Measurements from ENCODE around the gene ADAMTS16.
A peak's percentile ranks its signal among the peaks of the same experiment; 100 is the strongest.
"Not testable (repeated sequence)": the region's sequence is repeated elsewhere in the genome, so short reads cannot be mapped to it uniquely, and the experiment has no call there.

Gene ADAMTS16

DNA sequence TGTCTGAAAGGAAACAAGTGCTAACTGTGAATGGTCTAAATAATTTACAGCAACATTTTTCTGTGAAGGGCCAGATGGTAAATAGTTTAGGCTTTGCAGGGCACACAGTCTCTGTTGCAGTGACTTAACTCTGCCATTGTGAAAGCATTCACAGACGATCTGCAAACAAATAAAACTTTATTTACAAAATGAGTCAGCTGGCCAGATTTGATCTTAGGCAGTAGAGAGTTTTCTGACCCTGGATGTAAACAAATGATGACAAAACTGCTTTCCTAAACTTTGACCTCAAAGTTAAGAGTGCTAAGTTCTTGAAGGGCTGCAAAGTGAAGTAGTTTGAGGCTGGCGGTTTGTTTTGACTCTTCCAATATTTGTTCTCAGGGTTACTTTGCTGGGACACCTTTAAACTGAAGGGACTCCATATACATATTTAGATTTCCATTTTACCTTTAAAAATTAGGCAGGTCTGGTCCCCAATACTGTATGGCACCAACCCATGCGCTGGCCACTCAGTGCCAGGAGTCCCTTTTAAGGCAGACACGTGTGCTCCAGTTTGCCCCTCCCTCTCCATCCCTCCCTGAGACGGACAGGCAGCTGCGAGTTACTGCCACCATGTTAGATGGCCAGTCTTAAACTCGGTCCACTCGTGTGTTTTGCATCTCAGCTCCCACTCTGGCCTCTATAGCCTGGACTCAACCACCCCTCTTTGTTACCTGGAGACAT, 4.0 kb upstream of the ADAMTS16 start:
- H3K4me3 ChIP-seq (ENCODE audit: low read length), result no peak overlapping the region
- no peak for TF ChIP-seq ZNF274 (IDR thresholded peaks at IDR 0.05; ENCODE audit: low read depth, low read length)

DNA sequence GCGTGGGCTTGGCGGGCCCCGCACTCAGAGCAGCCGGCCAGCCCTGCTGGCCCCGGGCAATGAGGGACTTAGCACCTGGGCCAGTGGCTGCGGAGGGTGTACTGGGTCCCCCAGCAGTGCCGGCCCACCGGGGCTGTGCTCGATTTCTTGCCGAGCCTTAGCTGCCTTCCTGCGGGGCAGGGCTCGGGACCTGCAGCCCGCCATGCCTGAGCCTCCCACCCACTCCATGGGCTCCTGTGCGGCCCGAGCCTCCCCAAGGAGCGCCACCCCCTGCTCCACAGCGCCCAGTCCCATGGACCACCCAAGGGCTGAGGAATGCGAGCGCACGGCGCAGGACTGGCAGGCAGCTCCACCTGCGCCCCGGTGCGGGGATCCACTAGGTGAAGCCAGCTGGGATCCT, 2.3 kb upstream of the ADAMTS16 start:
- H3K4me3 ChIP-seq (ENCODE audit: low read length), result not testable (repeated sequence)

DNA sequence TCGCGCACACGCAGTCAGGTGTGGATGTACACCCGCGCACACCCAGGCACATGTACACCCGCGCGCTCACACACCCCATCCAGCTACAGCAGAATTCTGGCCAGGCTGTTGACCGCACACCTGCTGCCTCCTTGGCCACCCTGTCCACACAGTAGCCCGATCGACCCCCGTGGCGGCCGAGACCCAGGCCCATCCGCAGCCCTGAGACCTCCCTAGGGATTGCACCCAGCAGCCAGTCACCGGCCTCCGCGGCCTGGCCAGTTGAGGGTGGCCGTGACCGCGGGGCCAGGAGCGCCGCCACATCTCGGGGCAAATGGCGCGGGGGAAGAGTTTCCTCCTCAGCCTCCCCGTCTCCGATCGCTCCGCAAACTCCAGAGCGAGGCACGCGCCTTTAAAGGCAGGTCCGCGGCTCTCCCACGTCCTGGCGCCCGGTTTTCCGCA, 774 bp upstream of the ADAMTS16 start:
- no peak for TF ChIP-seq ZNF274 (IDR thresholded peaks at IDR 0.05; ENCODE audit: low read depth, low read length)
- peak overlapping the region; percentile 50; the same call in 1 of the 2 replicates for H3K4me3 ChIP-seq (ENCODE audit: low read length)

DNA sequence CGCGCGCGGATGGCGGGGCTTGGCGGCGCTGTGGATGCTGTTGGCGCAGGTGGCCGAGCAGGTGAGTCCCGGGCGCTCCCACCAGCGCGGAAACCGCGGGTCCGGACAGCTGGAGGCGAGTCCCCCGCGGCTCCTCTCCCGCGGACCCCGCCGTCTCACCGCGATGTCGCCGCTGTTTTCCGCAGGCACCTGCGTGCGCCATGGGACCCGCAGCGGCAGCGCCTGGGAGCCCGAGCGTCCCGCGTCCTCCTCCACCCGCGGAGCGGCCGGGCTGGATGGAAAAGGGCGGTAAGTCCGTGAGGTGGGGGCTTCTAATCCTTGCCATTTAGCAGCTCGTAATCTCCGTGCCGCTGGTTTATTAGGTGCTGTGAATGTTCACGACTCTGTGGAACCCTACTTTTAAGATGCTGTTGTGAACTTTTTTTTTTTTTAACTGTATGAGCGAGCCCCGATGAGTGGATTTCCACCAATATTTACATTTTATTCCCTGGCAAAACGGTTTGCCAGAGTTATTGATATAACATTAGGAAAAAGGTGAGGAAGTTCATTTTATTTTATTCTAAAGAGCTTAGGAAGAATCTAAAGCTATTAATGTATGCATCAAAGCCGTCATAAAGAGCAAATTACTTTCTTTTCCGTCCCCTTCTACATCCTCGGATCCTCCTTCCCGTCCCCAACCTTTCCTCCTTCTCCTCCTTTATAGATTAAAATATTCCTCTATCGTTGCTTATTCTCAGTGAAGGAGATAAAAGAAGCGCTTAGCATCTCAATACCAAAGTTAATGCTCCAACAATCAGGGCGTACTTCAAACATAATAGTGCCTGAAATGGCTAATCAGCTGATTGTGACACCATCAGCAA, 579 bp downstream of the ADAMTS16 start:
- TF ChIP-seq ZNF274 (IDR thresholded peaks at IDR 0.05; ENCODE audit: low read depth, low read length), result no peak
- peak overlapping the region; percentile 48 for H3K4me3 ChIP-seq (ENCODE audit: low read length)

GRCh38 chr5:5141339-5141599, 1.1 kb downstream of the ADAMTS16 start:
- no peak overlapping the region; the same call in 1 of the 2 replicates for H3K4me3 ChIP-seq (ENCODE audit: low read length)
- no peak for TF ChIP-seq ZNF274 (IDR thresholded peaks at IDR 0.05; ENCODE audit: low read depth, low read length)

DNA sequence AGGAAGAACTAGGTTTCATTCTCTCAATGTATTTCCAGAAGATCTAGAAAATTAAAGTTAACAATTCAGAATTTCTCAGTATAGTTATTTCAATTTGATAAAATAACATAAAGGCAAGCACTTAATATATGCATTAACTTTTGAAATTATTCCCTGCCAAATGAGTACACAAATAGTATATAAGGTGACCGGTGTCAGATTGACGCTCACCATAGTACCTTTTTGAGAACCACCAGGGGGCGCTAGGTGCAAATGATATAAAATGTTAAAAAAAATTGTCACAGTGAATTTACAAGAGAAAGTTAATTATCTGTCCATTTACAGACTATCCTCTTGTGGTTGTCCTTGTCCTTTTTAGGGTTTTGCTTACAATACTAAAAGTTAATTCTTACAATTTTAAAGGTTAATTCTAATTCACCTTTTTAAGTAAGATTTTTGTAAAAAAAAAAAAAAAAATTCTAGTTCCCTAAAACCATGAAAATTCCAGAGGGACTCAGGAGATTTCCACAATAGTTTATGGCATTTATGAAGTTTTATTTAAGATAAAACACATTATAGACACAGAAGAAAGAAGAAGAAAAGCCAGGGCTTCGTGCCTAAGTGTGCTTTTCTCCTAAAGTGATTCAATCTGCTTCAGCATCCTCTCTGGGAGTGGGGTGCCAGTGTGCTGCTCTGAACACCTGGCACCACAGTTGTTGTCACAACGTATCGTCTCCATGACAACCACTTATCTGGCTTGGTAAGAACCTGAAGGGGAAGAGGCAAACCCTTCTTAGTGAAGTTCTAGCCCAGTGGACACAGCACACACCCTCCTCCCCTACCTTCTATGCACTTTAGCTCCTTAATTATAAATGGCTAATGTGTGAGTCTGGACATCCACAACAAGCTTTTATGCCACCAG, 1.7 kb downstream of the ADAMTS16 start:
- H3K4me3 ChIP-seq (ENCODE audit: low read length), result no peak overlapping the region; the same call in 1 of the 2 replicates
- no peak for TF ChIP-seq ZNF274 (IDR thresholded peaks at IDR 0.05; ENCODE audit: low read depth, low read length)

DNA sequence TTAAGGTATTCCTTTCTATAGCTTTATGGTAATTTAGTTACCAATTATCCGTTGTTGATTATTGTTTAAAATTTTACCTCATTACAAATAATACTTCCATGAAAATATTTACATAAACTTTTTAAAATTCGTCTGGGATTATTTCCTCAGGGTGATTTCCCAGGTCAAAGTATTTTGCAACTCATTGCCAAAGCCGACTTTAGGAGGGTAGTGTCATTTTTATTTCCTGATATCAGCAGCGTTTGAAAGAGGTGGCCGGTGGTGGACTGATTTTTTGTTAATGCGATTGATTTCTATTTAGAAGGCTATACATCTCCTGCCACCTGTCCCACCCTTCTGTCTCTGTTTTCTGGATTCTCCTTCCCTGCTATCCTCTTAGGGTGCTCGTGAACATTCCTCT, 4.3 kb downstream of the ADAMTS16 start:
- no peak for TF ChIP-seq ZNF274 (IDR thresholded peaks at IDR 0.05; ENCODE audit: low read depth, low read length)
- no peak overlapping the region for H3K4me3 ChIP-seq (ENCODE audit: low read length)

- no peak for TF ChIP-seq ZNF274 (IDR thresholded peaks at IDR 0.05; ENCODE audit: low read depth, low read length)
- H3K4me3 ChIP-seq (ENCODE audit: low read length), result no peak overlapping the region
Observed at GRCh38 chr5:5145651-5146529, 5.8 kb downstream of the ADAMTS16 start.

- H3K4me3 ChIP-seq (ENCODE audit: low read length), result no peak overlapping the region
- TF ChIP-seq ZNF274 (IDR thresholded peaks at IDR 0.05; ENCODE audit: low read depth, low read length), result no peak
Observed at GRCh38 chr5:5146530-5147160, 6.5 kb downstream of the ADAMTS16 start.

GRCh38 chr5:5149154-5149553, 9.0 kb downstream of the ADAMTS16 start:
- no peak for TF ChIP-seq ZNF274 (IDR thresholded peaks at IDR 0.05; ENCODE audit: low read depth, low read length)
- H3K4me3 ChIP-seq (ENCODE audit: low read length), result no peak overlapping the region

DNA sequence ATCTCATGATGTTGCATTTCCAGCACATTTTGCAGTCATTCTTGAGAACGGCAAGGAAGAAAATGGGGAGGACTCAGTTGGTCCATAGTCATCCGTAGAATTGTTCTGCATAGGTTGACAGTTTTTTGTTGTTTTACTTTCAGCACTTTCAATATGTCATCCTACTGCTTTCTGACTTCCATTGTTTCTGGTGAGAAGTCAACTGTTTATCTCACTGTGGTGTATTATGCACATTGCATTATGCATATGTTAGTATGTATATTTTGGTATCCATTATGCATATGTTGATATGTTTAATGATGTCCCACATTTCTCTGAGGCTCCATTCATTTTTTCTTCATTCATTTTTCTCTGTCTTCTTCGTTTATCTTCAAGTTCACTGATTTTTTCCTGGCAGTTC, 10.5 kb downstream of the ADAMTS16 start:
- no peak overlapping the region for H3K4me3 ChIP-seq (ENCODE audit: low read length)

DNA sequence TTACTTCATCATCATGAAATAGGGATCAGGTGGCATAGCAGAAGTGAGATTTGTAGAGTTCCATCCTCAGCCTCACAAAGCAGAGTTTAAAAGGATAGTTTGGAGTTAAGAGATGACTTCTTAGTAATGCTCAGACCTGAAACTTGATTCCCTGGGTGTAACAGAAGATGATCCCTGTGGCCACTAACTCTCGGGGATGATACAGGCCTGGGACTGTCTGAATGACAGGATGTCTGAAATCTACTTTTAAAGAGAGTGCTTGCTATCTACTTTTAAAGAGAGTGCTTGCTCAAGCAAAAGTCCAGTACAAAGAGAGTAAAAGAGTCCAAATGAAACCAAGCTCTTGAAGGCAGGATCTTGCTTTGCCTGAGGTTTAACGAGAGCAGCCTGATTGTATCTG, 14.6 kb downstream of the ADAMTS16 start:
- no peak overlapping the region for H3K4me3 ChIP-seq (ENCODE audit: low read length)
- TF ChIP-seq ZNF274 (IDR thresholded peaks at IDR 0.05; ENCODE audit: low read depth, low read length), result no peak

More for the DNA sequence above, 10.5 kb downstream of the ADAMTS16 start:
- TF ChIP-seq ZNF274 (IDR thresholded peaks at IDR 0.05; ENCODE audit: low read depth, low read length), result no peak

- no peak overlapping the region for H3K4me3 ChIP-seq (ENCODE audit: low read length)
- no peak for TF ChIP-seq ZNF274 (IDR thresholded peaks at IDR 0.05; ENCODE audit: low read depth, low read length)
Observed at GRCh38 chr5:5155617-5156016, 15.5 kb downstream of the ADAMTS16 start.

Measured in GM08714 (cell line).